ENCODE results near the gene EHD4.

Gene EHD4

DNA sequence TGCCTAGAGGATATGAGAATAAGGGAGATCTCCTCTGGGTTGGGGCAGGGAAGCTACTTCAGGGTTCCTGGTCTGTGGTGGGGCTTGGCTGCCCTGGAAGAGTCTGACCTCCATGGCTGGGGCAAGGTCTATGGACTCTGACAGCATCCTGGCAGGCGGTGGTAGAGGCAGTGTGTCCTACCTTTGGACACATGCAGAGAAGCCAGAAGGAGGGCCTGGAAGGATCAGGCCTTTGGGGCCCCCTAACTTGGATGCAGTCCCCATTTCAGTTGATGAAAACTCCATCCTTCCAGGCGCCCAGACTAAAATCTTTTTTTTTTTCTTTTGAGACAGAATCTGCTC, 88.9 kb downstream of the EHD4 start:
- DNase-seq (ENCODE audit: low read depth in 1 of 2, low spot score in 1 of 2) = no peak
- in situ Hi-C loops (cut with HindIII; ENCODE audit: low pct_unique_long_range_greater_than_20kb, low sequenced_read_pairs) = no loop called here
- no peak for TF ChIP-seq JUND (IDR thresholded peaks at IDR 0.05; ENCODE audit: low read depth)

DNA sequence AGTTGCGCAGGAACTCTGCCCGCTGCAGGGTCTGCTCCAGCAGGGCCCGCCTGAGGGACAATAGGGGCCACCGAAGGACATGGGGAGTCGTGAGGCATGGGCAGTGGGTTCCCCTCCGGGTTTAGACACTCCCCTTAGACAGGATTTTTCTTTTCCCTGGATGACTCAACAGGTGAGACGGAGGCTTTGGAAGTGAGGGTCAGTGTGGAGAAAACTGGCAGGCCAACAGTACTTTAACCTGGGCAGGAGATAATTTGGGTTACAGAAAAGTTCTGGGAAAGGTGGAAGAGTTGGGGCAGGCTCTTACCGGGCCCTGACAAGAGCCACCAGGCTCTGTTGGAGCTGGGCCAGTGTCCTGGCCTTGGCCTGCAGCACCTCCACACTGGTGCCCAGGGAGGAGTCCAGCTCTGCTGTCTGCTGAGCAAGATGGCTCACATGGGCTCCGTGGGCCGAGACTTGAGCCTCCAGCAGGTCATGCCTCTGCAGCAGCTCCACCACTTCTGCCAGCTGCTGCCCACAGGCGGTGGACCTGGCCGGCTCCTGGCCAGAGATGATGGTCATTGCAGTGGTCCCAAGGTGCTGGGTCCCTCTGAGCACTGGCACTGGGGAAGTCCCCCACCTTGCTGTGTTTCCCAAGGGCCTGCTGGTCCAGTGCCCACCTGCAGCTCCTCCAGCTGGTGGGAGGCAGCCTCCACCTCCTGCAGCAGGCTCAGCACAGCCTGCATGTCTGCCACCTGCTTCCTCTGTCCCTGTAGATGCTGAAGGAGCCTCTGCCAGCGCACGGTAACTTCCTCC, 89.5 kb downstream of the EHD4 start:
- in situ Hi-C loops (cut with HindIII; ENCODE audit: low pct_unique_long_range_greater_than_20kb, low sequenced_read_pairs) = no loop called here
- TF ChIP-seq JUND (IDR thresholded peaks at IDR 0.05; ENCODE audit: low read depth) = no peak
- DNase-seq (ENCODE audit: low read depth in 1 of 2, low spot score in 1 of 2) = no peak

DNA sequence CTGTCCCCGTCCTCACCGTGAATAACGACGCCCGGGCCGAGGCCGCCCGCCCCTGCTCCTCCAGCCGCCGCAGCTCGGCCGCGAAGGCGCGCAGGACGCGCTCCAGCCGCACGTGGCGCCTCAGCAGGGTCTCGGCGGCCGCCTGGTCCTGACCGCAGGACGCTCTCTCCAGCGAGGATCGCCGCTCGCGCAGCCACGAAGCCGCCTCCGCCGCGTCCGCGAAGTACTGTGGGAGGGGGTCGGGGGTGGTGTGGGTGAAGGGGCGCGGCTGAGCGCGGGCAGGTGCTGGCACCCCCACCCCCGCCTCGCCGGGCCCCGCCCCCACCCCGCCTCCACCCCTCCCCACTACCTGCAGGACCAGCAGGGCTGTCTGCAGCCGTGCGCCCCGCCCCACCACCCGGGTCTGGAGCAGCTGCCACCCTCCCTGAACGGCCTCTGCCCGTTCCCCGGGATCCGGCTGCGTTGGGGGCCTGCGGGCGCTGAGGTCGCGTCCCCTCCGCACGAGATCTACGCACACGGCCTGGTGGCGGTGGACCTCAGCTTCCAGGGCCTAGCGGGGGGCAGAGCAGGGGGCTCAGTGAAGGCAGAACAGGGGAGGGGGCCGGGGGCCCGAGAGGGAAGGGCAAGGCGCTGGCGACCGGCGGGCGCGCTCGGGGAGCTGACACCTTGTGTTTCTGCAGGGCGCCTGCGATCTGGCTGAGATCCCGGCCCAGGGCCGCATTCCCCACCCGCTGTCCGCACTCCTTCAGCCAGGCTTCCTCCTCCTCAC, 90.3 kb downstream of the EHD4 start:
- no peak for TF ChIP-seq JUND (IDR thresholded peaks at IDR 0.05; ENCODE audit: low read depth)
- in situ Hi-C loops (cut with HindIII; ENCODE audit: low pct_unique_long_range_greater_than_20kb, low sequenced_read_pairs) = no loop called here
- no peak for DNase-seq (ENCODE audit: low read depth in 1 of 2, low spot score in 1 of 2)

DNA sequence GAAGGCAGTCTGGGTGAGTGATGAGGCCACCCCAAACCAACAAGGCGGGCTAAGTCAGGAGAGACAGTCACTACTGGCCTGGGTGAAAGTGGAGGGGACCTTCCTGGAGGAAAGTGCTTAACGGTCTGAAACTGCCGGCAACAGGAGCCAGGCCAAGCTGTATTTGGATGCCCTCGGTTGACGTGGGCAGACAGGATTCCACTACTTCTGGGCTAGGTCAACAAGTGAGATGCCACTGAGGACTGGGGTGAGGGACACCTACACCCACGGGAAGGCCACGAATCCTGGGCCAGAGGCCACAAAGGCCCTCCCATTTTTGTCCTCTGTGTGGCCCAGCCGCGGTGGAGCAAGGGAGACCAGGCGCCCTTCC, 90.8 kb downstream of the EHD4 start:
- no peak for DNase-seq (ENCODE audit: low read depth in 1 of 2, low spot score in 1 of 2)
- TF ChIP-seq JUND (IDR thresholded peaks at IDR 0.05; ENCODE audit: low read depth) = no peak
- in situ Hi-C loops (cut with HindIII; ENCODE audit: low pct_unique_long_range_greater_than_20kb, low sequenced_read_pairs) = no loop called here

DNA sequence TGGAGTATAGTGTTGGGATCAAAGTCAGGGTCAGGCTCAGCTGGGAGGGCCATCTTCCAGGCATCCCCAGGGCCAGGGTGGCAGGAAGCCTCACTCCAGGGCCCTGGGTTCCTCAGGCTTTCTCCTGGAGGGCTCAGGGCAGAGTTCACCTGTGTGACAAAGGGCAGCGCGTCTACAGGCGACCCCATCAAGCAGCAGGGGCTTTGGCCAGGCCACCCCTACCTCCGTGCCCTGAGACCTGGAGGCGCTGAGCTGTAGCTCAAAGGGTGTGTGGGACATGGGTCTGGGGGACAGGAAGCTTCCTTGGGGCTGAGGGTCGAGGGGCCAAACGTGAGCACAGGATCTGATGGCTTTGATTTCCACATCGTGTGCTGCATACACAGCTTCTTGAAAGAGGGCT, 91.3 kb downstream of the EHD4 start:
- TF ChIP-seq JUND (IDR thresholded peaks at IDR 0.05; ENCODE audit: low read depth) = no peak
- no peak for DNase-seq (ENCODE audit: low read depth in 1 of 2, low spot score in 1 of 2)
- in situ Hi-C loops (cut with HindIII; ENCODE audit: low pct_unique_long_range_greater_than_20kb, low sequenced_read_pairs) = no loop called here

DNA sequence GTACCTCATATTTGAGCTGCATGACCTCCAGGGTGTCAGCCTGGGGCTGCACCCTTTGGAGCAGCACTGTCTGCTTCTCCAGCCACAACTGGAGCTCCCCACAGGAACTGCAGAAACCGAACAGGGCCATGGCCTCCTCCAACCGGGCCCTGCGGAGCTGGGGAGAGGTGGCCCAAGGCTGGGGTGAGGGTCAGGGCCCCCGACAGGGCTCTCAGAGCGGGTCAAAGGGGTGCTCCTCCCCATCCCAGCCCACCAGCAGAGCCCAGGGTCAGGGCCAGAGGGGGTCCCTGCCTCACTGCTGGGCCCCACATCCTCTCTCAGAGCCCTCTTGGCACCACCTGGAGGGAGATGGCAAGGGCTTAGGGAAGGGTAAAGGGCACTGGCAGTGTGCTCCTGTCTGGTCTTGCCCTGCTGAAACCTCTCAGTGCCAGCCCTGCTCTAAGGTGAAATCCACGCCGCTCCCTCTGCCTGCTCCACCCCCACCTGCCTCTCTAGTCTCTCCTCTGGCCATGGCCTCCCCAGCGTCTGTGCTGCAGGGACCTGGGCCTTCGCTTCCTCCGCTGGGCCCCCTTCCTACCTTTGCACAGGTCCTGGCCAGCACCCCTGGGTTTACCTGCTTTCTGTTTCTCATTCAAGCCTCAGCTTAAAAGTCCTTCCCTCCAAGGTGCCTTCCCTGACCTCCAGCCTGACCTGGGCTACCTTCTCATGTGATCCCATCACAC, 92.0 kb downstream of the EHD4 start:
- in situ Hi-C loops (cut with HindIII; ENCODE audit: low pct_unique_long_range_greater_than_20kb, low sequenced_read_pairs) = no loop called here
- DNase-seq (ENCODE audit: low read depth in 1 of 2, low spot score in 1 of 2) = no peak
- TF ChIP-seq JUND (IDR thresholded peaks at IDR 0.05; ENCODE audit: low read depth) = no peak

DNA sequence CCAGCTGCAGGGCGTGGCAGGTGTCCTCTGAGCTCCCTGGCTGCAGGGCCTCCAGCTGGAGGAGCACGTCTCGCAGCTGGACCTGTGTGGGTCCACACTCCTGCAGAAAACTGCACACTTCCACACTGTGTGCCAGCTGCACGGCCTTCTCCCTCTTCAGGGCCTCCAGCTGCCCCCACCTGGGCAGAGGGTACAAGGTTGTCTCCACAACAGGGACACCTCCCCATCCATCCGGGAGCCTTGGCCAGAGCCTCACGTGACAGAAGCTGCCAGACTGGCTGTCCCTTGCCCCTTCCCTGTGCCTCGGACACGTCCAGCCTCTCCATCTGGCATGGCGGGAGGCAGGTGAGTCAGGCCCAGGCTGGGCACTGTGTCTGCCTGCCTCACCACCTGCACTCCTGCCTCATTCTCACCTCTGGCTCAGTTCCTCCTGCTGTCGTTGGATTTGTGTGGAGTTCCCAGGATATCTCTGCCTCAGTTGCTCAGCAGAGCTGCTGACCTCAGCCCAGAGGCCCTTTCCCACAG, 93.0 kb downstream of the EHD4 start:
- TF ChIP-seq JUND (IDR thresholded peaks at IDR 0.05; ENCODE audit: low read depth) = no peak
- no peak for DNase-seq (ENCODE audit: low read depth in 1 of 2, low spot score in 1 of 2)
- in situ Hi-C loops (cut with HindIII; ENCODE audit: low pct_unique_long_range_greater_than_20kb, low sequenced_read_pairs) = no loop called here

DNA sequence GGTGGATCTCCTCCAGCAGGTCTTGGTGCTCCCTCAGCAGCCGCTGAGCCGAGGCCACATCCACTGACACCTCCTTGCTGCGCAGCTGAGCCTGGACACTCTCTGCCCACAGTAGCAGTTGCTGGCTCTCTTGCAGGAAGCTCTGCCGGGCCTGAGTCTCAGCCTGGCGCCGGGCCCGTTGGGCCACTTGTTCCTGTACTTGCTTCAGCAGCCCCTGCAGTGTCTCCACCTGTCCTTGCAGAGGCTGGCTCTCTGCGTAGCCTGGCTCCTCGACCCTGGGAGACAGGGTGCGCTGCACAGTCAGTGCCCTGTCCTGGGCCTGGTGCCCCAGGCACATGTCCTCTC, 94.0 kb downstream of the EHD4 start:
- DNase-seq (ENCODE audit: low read depth in 1 of 2, low spot score in 1 of 2) = peak in 1 of 2 experiments; percentile 80
- no peak for TF ChIP-seq JUND (IDR thresholded peaks at IDR 0.05; ENCODE audit: low read depth)
- in situ Hi-C loops (cut with HindIII; ENCODE audit: low pct_unique_long_range_greater_than_20kb, low sequenced_read_pairs) = no loop called here

DNA sequence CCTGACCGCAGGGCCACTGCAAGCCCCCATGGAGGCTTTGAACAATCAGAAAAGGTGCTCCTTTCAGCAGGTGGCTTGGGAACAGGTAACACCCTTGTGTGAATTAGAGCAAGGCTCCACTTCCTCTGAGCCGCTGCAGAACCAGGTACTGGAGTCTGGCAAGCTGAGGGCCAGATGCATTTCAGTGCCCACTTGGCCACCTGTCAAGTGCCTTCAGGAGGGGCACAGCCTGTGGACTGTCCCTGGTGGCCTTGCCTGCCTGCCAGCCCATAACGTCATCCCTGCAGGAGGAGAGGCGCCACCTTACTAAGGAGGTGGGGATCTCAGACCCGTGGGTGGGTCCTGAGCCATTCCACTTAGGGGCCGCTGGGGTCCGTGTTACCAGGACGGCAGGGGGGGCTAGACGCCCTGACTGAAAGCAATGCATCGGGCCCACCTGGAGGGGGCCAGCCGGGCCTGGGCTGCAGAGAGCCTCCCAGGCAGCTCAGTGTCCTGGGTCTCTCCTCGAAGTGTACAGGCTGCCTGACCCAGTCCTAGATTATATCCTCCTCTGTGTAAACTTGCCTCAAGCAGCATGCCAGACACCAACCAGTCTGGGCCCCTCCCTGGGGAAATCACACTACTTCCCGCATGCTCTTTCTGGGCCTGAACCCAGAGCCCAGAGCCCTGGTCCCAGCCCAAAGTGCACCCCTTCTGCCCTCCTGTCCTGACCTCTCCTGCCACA, 94.6 kb downstream of the EHD4 start:
- TF ChIP-seq JUND (IDR thresholded peaks at IDR 0.05; ENCODE audit: low read depth) = no peak
- in situ Hi-C loops (cut with HindIII; ENCODE audit: low pct_unique_long_range_greater_than_20kb, low sequenced_read_pairs) = no loop called here
- DNase-seq (ENCODE audit: low read depth in 1 of 2, low spot score in 1 of 2) = peak; percentile 73 to 92

DNA sequence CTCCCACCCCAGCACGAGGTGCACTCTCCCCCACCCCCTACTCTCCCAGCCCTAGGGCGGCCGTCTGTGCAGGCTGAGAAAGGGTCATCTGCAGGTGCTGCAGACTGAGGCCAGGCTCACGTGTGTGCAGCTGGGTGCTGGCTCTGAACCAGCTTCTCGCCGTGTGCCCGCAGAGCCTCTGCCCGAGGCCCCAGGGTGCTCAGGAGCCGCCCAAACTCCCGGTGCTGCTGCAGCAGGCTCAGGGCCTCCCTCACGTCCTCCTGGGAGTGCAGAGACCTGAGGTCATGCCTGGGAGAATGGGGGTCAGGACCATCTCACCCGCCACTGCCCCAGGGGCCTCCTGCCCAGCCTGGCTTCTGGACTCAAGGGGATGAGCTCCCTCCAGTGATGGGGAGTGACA, 95.7 kb downstream of the EHD4 start:
- no peak for TF ChIP-seq JUND (IDR thresholded peaks at IDR 0.05; ENCODE audit: low read depth)
- in situ Hi-C loops (cut with HindIII; ENCODE audit: low pct_unique_long_range_greater_than_20kb, low sequenced_read_pairs) = no loop called here
- DNase-seq (ENCODE audit: low read depth in 1 of 2, low spot score in 1 of 2) = peak in 1 of 2 experiments; percentile 30

DNA sequence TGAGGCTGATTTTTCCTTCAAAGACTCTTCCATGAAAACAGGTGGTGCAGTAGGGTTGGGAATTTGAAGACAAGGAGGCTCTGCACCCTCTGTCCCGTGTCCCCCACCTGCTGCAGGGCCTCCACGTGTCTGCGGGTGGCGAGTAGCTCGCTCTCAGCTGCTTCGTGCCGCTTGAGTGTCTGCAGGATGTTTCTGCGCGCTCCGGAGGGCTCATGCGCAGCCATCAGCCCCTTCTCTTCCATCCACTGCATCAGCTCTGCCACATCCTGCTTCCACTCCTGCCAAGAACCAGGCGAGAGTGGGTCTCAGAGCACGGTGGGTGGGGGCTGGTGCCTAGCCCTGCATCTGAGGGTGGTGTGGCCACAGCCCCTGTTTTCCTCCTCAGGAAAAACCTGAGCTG, 96.3 kb downstream of the EHD4 start:
- in situ Hi-C loops (cut with HindIII; ENCODE audit: low pct_unique_long_range_greater_than_20kb, low sequenced_read_pairs) = no loop called here
- no peak for TF ChIP-seq JUND (IDR thresholded peaks at IDR 0.05; ENCODE audit: low read depth)
- no peak for DNase-seq (ENCODE audit: low read depth in 1 of 2, low spot score in 1 of 2)

DNA sequence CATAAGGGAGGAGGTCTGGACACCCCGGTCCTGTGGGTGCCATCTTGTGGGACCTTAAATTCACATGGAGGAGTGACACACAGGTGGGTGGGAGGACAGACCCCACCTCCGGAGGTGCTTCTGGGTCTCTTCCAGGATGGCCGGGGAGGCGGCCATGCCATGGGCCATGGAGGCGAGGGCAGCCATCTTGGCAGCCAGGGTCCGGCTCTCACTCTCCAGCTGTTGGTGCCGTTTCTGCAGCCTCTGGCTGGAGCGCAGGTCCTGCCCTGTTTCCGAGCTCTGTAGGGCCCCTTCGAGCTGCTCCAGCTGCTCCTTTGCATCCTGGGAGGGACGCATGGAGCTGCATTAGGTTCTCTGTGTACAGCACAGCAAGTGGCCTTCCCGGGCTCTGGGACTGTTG, 97.6 kb downstream of the EHD4 start:
- in situ Hi-C loops (cut with HindIII; ENCODE audit: low pct_unique_long_range_greater_than_20kb, low sequenced_read_pairs) = no loop called here
- no peak for DNase-seq (ENCODE audit: low read depth in 1 of 2, low spot score in 1 of 2)
- TF ChIP-seq JUND (IDR thresholded peaks at IDR 0.05; ENCODE audit: low read depth) = no peak

Measured in T47D (cell line).